ENCODE measurements around the gene AP3S1. TPM values are rescaled to one million over a fixed set of nuclear protein-coding genes. Genes with fewer than 3 reads are reported as not detected.
A peak's percentile ranks its signal among the peaks of the same experiment; 100 is the strongest.

AP3S1 gene
- total and polyA plus RNA-seq, 3 donors from 2014 or later: 103 to 136 (median 105) TPM

DNA sequence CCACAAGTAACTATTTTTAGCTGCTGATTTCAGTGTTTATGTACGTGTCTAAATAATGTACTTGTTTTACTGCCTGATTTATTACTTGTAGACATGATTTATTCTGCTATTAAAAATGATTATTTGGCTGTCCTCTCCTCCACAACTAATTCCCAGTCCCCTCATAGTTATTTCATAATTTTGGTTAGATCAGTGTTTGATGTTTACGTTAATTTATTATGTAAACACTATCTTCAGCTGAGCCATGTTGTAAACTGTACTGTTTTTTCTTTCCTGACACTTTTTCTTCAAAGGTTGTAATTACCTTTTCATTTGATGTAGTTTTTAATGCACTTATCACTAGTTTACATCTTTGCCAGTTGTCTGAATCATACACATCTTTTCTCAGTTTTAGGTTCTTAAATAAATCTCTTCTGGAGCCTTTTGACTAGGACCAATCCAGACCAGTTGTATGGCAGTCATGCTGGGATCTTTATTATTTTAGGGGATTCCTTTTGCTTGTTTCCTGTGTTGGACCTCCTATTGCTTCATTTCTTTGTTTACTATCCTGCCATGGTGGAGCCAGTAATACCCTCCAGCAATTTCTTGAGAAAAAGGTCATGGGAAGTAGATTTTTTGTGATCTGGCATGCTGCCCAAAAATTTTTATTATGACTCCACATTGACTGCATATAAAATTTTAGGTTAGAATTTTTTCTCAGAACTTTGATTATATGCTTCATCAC lies 16.1 kb downstream of the AP3S1 start:
- no peak overlapping the region for H3K4me3 ChIP-seq
- TF ChIP-seq, protein P1, sequence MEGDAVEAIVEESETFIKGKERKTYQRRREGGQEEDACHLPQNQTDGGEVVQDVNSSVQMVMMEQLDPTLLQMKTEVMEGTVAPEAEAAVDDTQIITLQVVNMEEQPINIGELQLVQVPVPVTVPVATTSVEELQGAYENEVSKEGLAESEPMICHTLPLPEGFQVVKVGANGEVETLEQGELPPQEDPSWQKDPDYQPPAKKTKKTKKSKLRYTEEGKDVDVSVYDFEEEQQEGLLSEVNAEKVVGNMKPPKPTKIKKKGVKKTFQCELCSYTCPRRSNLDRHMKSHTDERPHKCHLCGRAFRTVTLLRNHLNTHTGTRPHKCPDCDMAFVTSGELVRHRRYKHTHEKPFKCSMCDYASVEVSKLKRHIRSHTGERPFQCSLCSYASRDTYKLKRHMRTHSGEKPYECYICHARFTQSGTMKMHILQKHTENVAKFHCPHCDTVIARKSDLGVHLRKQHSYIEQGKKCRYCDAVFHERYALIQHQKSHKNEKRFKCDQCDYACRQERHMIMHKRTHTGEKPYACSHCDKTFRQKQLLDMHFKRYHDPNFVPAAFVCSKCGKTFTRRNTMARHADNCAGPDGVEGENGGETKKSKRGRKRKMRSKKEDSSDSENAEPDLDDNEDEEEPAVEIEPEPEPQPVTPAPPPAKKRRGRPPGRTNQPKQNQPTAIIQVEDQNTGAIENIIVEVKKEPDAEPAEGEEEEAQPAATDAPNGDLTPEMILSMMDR (IDR thresholded peaks at IDR 0.05): no peak
- TF ChIP-seq POLR2A (IDR thresholded peaks at IDR 0.05): no peak

DNA sequence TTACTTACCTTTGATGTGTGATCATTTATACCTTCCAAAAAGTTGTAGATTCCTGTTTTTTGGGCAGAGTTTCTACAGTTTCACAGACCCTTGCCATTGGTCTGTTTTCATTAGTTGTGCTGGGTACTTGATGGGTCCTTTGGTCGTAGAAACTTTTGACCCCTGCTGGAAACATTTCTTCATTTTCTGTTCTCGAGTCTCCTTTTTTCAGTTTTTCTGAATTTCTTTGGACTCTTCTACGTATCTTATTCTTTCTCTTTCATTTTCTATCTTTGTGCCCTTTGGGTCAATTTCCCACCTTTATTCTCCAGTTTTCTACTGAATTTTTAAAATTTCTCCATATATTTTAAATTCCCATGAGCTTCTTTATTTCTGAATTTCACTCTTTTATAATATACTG lies 16.7 kb downstream of the AP3S1 start:
- no peaks in the 10 kb centered on the region for H3K27me3 ChIP-seq
- no peak for TF ChIP-seq POLR2A (IDR thresholded peaks at IDR 0.05)
- TF ChIP-seq, protein P1 (IDR thresholded peaks at IDR 0.05): no peak
- intact Hi-C loops (cut with DNase I; ENCODE audit: low total_unique reads): no loop called here
- H3K4me3 ChIP-seq: no peak overlapping the region
- 54 to 76% methylated on average over 3 of the region's 3 CpGs for whole genome bisulfite sequencing, 2 donors
- peaks cover 14% of the 10 kb centered on the region for H3K4me1 ChIP-seq
- DNase-seq: no peak
- H3K36me3 ChIP-seq (ENCODE audit: low read depth, missing control alignments): no peaks in the 10 kb centered on the region
- no peaks in the 10 kb centered on the region for H3K9me3 ChIP-seq
- H3K27ac ChIP-seq: peak overlapping the region in 1 of 2 donors; percentile 38

More for the DNA sequence above, 16.1 kb downstream of the AP3S1 start:
- no peaks in the 10 kb centered on the region for H3K36me3 ChIP-seq (ENCODE audit: low read depth, missing control alignments)
- DNase-seq: no peak
- intact Hi-C loops (cut with DNase I; ENCODE audit: low total_unique reads): no loop called here
- H3K27ac ChIP-seq: peak overlapping the region in 1 of 2 donors; percentile 38
- H3K27me3 ChIP-seq: no peaks in the 10 kb centered on the region
- peaks cover 14% of the 10 kb centered on the region for H3K4me1 ChIP-seq
- 57 to 63% methylated on average over 2 of the region's 2 CpGs for WGBS, 2 donors
- H3K9me3 ChIP-seq: no peaks in the 10 kb centered on the region

DNA sequence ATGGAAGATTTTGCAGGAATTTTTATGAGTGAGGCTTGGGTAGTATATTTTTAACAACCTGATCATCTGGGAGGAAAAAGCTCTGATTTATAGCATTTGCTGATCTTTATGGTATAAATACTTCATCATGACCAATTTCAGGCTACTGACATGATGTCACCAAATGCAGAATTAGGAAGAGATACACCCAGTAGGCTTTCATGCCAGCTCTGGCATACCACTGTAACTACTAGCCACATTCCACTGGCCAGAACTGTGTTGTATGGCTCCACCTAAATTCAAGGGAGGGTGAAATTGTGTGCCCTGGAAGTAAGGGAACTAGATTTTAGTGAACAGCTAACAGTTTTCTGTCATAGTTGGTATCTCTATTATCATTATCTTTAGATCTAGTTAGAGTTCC lies 17.6 kb downstream of the AP3S1 start:
- H3K4me1 ChIP-seq: peaks cover 14% of the 10 kb centered on the region

DNA sequence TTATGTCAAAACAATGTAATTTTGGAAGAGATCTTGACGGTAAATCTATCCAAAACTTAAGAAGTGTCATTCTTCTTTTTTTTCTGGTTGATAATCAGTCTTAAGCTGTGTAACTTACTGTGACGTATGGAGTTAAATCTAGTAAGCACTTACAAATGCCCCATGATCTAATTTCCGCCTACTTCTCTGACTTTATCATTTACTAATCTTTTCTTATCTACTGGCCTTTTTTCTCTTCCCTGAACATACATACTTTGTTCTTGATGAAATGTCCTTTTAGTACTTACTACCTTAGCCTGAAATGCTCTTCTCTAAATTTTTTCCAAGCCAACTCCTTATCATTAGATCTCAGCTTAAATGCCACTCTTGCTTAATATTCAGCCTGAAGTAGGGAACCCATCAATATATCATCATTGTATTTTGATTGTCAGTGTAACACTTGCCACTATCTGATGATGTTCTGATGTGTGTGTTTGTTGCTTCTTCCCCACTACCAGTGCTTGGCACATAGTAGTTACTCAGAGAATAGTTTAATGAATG lies 27.6 kb downstream of the AP3S1 start:
- H3K4me1 ChIP-seq: no peaks in the 10 kb centered on the region
- H3K36me3 ChIP-seq (ENCODE audit: low read depth, missing control alignments): no peaks in the 10 kb centered on the region
- TF ChIP-seq, protein P1 (IDR thresholded peaks at IDR 0.05): no peak
- no peak for TF ChIP-seq POLR2A (IDR thresholded peaks at IDR 0.05)
- WGBS, 2 donors: 90 to 91% methylated on average over 3 of the region's 3 CpGs
- no peak overlapping the region for H3K4me3 ChIP-seq
- no peak for DNase-seq
- intact Hi-C loops (cut with DNase I; ENCODE audit: low total_unique reads): no loop called here
- H3K9me3 ChIP-seq: no peaks in the 10 kb centered on the region
- no peak overlapping the region for H3K27ac ChIP-seq
- H3K27me3 ChIP-seq: no peaks in the 10 kb centered on the region

More for the DNA sequence above, 17.6 kb downstream of the AP3S1 start:
- TF ChIP-seq, protein P1 (IDR thresholded peaks at IDR 0.05): no peak
- no peak for TF ChIP-seq POLR2A (IDR thresholded peaks at IDR 0.05)
- no peaks in the 10 kb centered on the region for H3K27me3 ChIP-seq
- intact Hi-C loops (cut with DNase I; ENCODE audit: low total_unique reads): no loop called here
- H3K4me3 ChIP-seq: no peak overlapping the region
- no peaks in the 10 kb centered on the region for H3K9me3 ChIP-seq
- no peaks in the 10 kb centered on the region for H3K36me3 ChIP-seq (ENCODE audit: low read depth, missing control alignments)
- no peak overlapping the region for H3K27ac ChIP-seq
- no peak for DNase-seq

DNA sequence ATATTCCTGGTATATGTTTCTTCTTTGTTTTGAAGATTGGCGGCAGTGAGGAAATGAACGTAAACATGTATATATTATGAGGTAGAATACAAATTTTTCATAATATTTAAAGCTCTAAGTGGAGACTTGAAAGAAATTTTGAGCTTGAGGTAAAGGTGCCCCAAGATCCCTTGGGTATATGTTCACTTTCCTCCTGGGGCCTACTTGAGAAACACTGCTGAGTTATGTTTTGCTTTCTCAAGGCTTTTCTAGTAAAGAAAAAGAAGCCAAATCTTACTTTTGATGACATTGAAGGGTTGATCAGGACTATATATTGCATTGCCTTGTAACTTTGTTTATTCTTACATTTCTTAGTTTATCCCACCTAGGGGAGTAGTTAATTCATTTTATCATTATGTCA lies 30.7 kb downstream of the AP3S1 start:
- Histone ChIP-seq H3K9me3 (no peaks in the 10 kb centered on the region), H3K36me3 (ENCODE audit: low read depth, missing control alignments) (no peaks in the 10 kb centered on the region), H3K27me3 (no peaks in the 10 kb centered on the region), H3K4me1 (no peaks in the 10 kb centered on the region), H3K4me3 (no peak overlapping the region), H3K27ac (no peak overlapping the region)
- DNase-seq: no peak
- intact Hi-C loops (cut with DNase I; ENCODE audit: low total_unique reads): no loop called here
- 93 to 95% methylated on average over 2 of the region's 2 CpGs for WGBS, 2 donors
- TF ChIP-seq POLR2A (IDR thresholded peaks at IDR 0.05): no peak
- TF ChIP-seq, protein P1 (IDR thresholded peaks at IDR 0.05): no peak
